OCI-LY7 (cell line): ENCODE data around the gene IPCEF1.

Experiments used
- CTCF ChIP-seq: fragments of 200-600 bp; sonication (generic); conservative IDR thresholded peaks from 2 replicates; pipeline ENCODE4 v1.5.1; 2014; ENCODE audit warnings: mild to moderate bottlenecking, antibody characterized with exemption, low read length, moderate library complexity, mixed read lengths
- EZH2phosphoT487 ChIP-seq: fragments of 200-600 bp; sonication (generic); IDR thresholded peaks from 2 replicates; pipeline ENCODE4 v1.6.1; 2018; ENCODE audit warnings: low read depth, borderline replicate concordance, mild to moderate bottlenecking, mixed run types, antibody characterized with exemption, low read length, moderate library complexity, mixed read lengths

GRCh38 chr6:154350293-154350692, 6.3 kb downstream of the IPCEF1 start:
- no peak for TF ChIP-seq CTCF
- TF ChIP-seq EZH2phosphoT487 = no peak
